ENCODE measurements around the gene B9D1.

DNA sequence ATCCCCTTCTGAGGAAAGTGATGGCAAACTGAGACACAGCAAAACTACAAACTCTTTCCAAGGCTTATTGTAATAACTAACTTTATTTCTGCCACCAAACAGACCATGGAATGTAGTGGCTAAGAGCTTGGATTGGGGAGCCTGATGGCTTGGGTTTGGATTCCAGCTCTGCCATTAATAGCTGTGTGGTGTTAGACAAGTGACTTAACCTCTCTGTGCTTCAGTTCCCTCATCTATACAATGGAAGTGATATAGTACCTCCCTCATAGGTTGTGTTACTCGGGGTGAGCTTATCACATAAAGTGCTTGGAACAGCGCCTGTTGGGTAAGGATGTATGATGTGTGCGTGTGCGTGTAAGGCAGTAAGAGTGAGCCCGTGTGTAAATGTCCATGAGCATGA lies 42.6 kb upstream of the B9D1 start:
- no peak for TF ChIP-seq EZH2phosphoT487 (IDR thresholded peaks at IDR 0.05; ENCODE audit: borderline replicate concordance, low read length)
- no peak for TF ChIP-seq CTCF (IDR thresholded peaks at IDR 0.05; ENCODE audit: low read depth, low read length, poor library complexity, severe bottlenecking)
